ENCODE measurements around the gene HRH2.

HRH2 gene

GRCh38 chr5:175734016-175734415 lies 76.1 kb downstream of the HRH2 start:
- no peak overlapping the region for H3K4me3 ChIP-seq (ENCODE audit: low read depth, low read length)
- no peak for TF ChIP-seq CTCF (IDR thresholded peaks at IDR 0.05; ENCODE audit: low read depth, low read length)
- H3K27me3 ChIP-seq (ENCODE audit: insufficient read depth, low read depth, severe bottlenecking), result no peaks in the 10 kb centered on the region
- no peaks in the 10 kb centered on the region for H3K36me3 ChIP-seq
- DNase-seq, result no peak
- H3K27ac ChIP-seq, result no peak overlapping the region
- H3K9me3 ChIP-seq (ENCODE audit: severe bottlenecking), result peaks cover 4% of the 10 kb centered on the region

- no peak for TF ChIP-seq CTCF (IDR thresholded peaks at IDR 0.05; ENCODE audit: low read depth, low read length)
- H3K4me3 ChIP-seq (ENCODE audit: low read depth, low read length), result no peak overlapping the region
Measured at GRCh38 chr5:175734501-175734900, 76.6 kb downstream of the HRH2 start.

GRCh38 chr5:175735701-175736100 lies 77.8 kb downstream of the HRH2 start:
- no peak for TF ChIP-seq CTCF (IDR thresholded peaks at IDR 0.05; ENCODE audit: low read depth, low read length)
- no peak overlapping the region for H3K4me3 ChIP-seq (ENCODE audit: low read depth, low read length)
- H3K27ac ChIP-seq, result no peak overlapping the region
- peaks cover 4% of the 10 kb centered on the region for H3K9me3 ChIP-seq (ENCODE audit: severe bottlenecking)
- H3K27me3 ChIP-seq (ENCODE audit: insufficient read depth, low read depth, severe bottlenecking), result no peaks in the 10 kb centered on the region
- no peaks in the 10 kb centered on the region for H3K36me3 ChIP-seq
- DNase-seq, result no peak

More at GRCh38 chr5:175734501-175734900, 76.6 kb downstream of the HRH2 start:
- peaks cover 4% of the 10 kb centered on the region for H3K9me3 ChIP-seq (ENCODE audit: severe bottlenecking)
- no peaks in the 10 kb centered on the region for H3K36me3 ChIP-seq
- H3K27ac ChIP-seq, result no peak overlapping the region
- H3K27me3 ChIP-seq (ENCODE audit: insufficient read depth, low read depth, severe bottlenecking), result no peaks in the 10 kb centered on the region
- no peak for DNase-seq

GRCh38 chr5:175736652-175737051 lies 78.8 kb downstream of the HRH2 start:
- no peak for TF ChIP-seq CTCF (IDR thresholded peaks at IDR 0.05; ENCODE audit: low read depth, low read length)
- Histone ChIP-seq H3K4me3 (ENCODE audit: low read depth, low read length) (no peak overlapping the region), H3K36me3 (no peaks in the 10 kb centered on the region), H3K27me3 (ENCODE audit: insufficient read depth, low read depth, severe bottlenecking) (no peaks in the 10 kb centered on the region), H3K9me3 (ENCODE audit: severe bottlenecking) (peaks cover 4% of the 10 kb centered on the region), H3K27ac (no peak overlapping the region)
- no peak for DNase-seq

- Histone ChIP-seq H3K36me3 (no peaks in the 10 kb centered on the region), H3K27me3 (ENCODE audit: insufficient read depth, low read depth, severe bottlenecking) (no peaks in the 10 kb centered on the region)
- no peak for TF ChIP-seq CTCF (IDR thresholded peaks at IDR 0.05; ENCODE audit: low read depth, low read length)
Measured at GRCh38 chr5:175737481-175737880, 79.6 kb downstream of the HRH2 start.

GRCh38 chr5:175738126-175738525 lies 80.3 kb downstream of the HRH2 start:
- DNase-seq, result no peak
- Histone ChIP-seq H3K27ac (no peak overlapping the region), H3K4me3 (ENCODE audit: low read depth, low read length) (no peak overlapping the region), H3K27me3 (ENCODE audit: insufficient read depth, low read depth, severe bottlenecking) (no peaks in the 10 kb centered on the region), H3K9me3 (ENCODE audit: severe bottlenecking) (peaks cover 4% of the 10 kb centered on the region), H3K36me3 (no peaks in the 10 kb centered on the region)
- no peak for TF ChIP-seq CTCF (IDR thresholded peaks at IDR 0.05; ENCODE audit: low read depth, low read length)

More at GRCh38 chr5:175737481-175737880, 79.6 kb downstream of the HRH2 start:
- no peak overlapping the region for H3K4me3 ChIP-seq (ENCODE audit: low read depth, low read length)
- peaks cover 4% of the 10 kb centered on the region for H3K9me3 ChIP-seq (ENCODE audit: severe bottlenecking)
- no peak for DNase-seq
- H3K27ac ChIP-seq, result no peak overlapping the region

Measured in WERI-Rb-1 (cell line).